Activated CD8-positive, alpha-beta memory T cell treated with anti-CD3 and anti-CD28 coated beads for 1 hour (primary cell): ENCODE results near the gene ANKRD12.
"Not testable (repeated sequence)": the region's sequence is repeated elsewhere in the genome, so short reads cannot be mapped to it uniquely, and the experiment has no call there.

Experiments used
- DNase-seq, 2 donors: peaks; one replicate each; pipeline ENCODE4 v3.0.0-alpha.2; 2020; ENCODE audit warnings: low read depth in 1 of 2; ENCODE audit errors: extremely low read depth in 1 of 2

Gene ANKRD12

DNA sequence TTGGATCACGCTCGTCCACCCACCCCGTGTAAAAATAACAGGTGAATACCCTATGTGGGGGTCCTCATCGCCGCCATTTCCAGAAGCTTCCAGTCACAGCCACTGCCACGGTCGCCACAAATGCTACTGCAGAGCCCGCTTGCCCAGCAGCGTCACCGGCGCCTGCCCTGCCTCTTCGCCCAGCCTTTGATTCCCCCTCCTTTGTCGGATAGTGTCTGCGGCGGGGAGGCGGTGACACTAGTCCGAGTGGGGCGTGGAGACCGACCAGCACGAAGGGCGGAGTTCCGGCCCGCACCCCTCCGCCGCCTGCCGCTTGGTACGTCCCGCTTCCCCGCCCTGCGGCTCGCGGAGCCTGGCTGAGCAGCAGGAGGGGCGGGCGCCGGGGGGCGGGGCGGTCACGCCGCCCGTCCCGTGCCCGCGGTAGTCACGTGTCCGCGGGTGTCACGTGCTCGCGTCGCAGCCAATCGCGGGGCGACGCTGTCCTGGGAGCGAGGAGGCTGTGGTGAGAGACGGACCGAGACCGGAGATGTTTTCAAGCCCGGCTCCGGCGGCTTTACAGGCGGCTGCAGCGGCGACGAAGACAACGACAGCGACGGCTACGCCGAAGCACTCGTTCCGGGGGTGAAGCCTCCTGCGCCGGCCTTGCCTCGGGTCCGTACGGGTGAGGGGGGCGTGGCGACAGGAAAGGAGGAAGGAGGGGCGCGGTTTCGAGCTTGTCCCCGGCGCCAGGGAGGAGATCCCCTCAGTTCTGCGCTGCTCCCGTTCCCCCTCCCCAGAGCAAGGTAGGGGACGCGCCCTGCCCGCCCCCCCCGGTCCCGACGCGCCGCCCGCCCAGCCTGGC, at the start of gene ANKRD12:
Gene ANKRD12, plus strand, starts transcription at position 467 of the 841 bp plus-strand sequence. CDS start 45,652 bp downstream, outside the sequence.
- peak; percentile 91 to 97 for DNase-seq

DNA sequence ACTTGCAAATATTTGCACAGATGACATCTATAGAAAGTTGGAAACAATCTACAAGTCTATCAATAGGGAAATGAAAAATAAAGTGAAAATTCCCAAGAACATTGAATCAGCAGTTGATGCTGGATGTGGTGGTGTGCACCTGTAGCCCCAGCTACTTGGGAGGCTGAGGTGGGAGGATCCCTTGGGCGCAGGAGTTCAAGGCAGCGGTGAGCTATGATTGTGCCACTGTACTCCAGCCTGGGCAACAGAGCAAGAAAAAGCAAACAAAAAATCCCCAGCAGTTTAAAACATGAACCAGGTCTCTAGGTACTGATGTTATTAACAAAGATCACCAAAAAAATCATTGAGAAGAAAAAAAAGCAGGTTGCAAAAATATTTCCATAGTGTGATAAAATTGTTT, 49.4 kb upstream of the ANKRD12 start:
- DNase-seq = no peak

DNA sequence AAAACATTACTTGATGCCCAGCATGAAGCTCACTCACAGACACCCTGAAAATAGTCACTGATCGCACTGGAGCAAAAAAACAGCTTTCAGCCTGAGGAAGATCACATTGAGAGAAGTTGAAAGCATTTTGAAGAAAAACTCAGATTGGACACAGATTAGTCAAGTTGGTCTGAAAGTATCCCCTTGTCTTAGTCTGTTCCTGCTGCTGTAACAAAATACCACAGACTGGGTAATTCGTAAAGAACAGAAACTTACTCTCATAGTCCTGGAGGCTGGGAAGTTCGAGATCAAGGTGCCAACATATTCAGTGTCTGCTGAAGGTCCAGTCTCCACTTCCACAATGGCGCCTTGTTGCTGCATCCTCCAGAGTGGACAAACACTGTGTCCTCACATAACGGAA, 48.3 kb upstream of the ANKRD12 start:
- DNase-seq = no peak

DNA sequence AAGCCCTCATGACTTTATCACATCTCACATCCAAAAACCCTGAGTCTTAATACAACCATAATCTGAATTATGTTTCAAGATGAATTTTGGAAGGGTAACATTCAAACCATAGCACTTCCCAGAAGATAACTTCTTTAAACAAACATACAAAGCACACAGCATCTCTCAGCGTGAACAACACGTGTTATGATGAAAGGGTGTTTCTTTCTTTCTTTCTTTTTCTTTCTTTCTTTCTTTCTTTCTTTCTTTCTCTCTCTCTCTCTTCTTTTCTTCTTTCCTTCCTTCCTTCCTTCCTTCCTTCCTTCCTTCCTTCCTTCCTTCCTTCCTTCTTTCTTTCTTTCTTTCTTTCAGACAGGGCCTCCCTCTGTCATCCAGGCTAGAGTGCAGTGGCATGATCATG, 47.9 kb upstream of the ANKRD12 start:
- not testable (repeated sequence) for DNase-seq

DNA sequence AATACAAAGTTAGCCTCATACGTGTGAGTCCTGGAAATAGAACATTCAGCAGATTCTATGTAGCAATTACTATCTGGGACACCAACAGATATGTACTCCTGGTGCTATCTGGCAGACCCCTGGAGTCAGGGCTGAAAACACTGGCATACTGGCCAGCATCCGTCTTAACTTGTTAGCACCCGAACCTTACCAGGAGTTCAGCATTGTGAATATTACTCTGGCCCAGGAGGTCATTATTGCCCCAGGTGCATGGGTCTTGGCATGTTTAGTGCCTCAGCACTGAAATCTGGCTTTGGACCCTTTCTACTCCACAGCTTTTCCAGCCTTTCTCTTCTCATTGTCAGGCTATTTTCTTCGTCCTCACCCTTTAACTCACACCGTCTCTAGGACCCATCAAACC, 46.0 kb upstream of the ANKRD12 start:
- no peak for DNase-seq

DNA sequence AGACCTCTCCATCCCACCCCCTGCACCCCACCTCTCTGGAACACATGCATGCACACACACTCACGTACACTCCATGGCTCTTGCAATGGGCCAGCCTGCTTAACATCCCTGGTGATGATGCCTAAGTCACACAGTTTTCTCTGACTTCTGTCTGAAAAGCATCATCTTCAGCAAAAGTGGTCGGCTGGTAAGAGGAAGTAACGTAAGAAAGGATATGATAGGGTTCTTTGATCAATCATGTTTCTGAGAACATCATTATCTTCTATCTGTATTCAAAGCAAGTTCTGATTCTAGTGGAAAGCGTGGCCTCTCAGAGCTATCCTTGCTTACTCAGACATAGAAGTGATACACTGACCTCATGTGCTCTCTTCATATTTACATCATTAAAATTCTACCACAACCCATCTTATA, 45.5 kb upstream of the ANKRD12 start:
- no peak for DNase-seq

DNA sequence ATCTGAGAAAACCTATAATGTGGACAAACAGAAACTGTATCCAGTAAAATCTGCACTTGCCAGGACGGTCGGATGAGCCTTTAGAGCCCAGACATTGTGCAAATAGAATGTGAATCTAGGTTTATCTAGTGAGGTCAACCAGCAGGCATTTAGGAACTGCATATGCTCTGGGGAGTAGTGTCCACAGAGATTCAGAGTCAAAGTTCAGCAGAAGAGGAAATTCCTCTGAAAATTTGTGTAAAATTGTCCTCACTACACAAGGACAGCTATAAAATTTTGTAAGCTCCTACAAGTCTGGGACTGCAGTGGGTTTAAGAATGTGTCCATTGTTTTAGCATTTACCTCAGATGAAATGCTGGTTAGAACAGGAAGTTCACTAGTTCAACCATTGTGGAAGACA, 43.9 kb upstream of the ANKRD12 start:
- no peak for DNase-seq

DNA sequence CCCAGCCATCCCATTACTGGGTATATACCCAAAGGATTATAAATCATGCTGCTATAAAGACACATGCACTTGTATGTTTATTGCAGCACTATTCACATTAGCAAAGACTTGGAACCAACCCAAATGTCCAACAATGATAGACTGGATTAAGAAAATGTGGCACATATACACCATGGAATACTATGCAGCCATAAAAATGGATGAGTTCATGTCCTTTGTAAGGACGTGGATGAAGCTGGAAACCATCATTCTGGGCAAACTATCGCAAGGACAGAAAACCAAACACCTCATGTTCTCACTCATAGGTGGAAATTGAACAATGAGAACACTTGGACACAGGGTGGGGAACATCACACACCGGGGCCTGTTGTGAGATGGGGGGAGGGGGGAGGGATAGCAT, 43.5 kb upstream of the ANKRD12 start:
- DNase-seq = not testable (repeated sequence)

DNA sequence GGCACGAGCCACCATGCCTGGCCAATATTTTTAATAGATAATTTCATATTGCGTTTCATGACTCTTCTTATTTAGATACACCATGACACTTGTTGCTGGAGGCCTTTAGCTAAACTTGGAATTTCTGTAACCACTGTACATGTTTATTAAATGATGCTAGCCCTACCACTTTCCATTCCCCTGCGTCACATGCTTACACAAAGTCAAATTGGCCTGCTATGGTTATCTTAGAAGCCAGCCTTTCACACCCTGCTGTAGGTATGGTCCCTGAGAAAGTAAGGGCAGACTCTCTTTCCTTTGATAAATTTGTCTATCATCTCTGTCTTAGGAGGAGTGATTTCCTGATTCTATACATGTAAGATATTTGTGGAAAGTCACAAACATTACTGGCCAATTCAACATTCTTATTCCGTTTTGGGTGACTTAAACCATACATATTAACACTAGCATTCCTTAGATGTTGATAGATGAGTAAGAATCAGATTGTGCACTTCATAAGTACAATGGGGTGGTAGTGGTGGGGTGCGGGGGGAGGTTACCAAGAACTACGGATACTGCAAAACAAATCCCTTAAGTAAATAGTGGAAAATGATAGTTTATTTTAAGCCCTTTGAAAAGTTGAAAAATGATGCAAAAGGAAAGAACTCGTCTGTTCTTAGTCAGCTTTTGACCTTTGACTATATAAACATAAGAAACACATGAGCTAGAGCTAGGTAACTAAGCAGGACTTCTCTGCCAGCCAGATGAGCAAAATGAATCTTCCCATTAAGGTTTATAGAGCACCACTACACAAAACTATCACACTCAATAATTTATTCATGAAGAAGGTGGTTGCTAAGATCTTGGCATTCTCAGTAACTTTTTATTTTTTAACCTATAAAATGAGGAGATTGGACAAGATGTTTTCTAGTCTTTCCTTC, 42.0 kb upstream of the ANKRD12 start:
- DNase-seq = no peak

DNA sequence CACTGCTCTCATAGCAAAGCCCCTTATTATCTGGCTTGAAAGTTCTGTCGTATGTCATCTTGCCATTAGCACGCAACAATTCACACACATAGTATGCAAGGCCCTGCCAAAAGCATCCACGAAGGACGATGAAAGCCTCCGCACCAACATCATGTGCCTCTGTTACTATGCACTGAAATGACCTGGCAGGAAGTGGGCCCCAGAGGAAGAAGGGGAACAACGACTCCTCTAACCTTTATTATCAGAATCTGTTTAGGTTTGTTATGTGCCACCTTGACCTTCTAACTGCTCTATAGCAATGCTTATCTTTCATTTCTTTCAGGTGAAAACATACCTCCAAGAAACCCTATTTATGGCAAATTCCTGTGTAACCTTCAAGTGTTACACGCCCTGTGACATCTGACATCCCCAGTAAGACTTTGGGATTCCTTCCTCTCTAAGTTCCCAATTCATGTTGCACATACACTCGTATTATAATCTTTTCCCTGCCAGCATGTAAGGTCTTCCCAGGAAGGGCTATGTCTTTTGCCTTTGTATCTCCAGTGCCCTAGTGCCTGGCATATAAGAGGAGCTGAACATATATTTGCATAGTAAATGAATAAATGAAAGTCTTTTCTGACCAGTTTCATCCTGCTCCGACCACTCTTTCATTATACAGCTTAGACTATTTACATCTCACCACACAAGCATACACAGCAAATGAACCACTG, 41.1 kb upstream of the ANKRD12 start:
- DNase-seq = no peak

DNA sequence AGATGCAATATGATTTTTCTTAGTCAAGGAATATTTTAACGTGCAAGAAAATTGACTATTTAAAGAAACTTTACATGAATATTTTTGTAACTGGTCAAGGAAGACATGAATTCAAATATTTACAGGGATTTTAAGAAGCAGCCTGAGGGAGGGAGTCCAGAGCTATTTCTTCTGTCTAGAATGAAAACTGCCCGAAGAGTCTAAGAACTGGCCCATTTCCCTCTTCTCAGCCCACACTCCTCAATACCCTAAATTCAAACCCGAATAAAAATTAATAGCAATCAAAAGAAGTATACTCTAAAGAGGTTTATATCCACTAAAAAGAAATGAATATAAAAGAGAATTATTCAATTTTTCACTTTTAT, 40.6 kb upstream of the ANKRD12 start:
- DNase-seq = no peak

DNA sequence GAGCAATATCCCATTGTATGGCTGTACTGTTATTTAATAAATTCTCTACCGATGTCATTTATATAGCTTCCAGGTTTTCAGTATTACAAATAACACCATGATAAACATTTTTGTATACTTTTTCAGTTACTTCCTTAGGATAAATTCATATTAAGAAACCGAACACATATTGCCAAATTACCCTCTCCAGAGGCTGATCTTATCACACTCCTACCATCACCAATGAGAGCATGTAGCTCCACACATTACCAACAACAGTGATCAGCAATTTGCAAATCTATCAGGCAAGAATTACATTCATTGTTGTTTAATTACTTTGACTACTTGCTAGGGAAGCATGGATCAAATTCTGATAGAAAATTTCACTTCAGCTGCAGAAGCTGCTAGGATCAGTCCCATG, 39.9 kb upstream of the ANKRD12 start:
- no peak for DNase-seq

DNA sequence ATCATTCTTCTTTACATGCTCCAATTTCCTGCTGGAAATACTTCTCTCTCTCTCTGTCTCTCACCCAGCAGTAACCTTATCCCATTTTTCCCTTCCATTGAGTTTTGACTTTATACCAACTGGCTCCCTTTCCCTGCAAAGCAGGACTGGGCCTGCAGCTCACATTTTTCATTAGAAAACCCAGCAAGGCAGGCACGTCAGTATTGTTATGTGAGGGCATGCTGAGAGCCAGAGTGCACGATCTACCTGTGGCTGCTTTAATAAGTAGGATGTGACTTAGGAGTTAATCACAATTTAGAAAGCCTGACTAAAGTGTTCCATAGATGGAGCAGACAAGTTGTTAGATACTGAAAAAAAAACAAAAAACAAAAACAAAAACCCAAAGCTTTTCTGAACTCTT, 39.2 kb upstream of the ANKRD12 start:
- no peak for DNase-seq

DNA sequence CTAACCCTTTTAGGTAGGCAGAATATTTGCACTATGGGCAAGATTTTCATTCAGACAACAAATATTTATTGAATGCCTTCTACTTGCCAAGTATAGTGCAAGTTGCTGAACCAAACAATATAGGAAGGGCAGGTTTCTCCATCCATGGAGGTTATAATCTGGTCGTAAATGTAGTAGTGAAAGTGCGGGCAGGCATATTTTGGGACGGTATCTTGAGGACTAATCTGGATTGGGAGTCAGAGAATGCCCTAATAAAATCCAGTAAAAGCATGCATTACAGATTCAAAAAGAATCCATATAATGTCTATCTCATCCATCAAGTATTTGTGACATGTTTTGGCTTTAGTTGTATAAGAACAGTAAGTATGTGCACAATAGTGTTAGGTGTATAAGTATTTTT, 35.8 kb upstream of the ANKRD12 start:
- DNase-seq = no peak

DNA sequence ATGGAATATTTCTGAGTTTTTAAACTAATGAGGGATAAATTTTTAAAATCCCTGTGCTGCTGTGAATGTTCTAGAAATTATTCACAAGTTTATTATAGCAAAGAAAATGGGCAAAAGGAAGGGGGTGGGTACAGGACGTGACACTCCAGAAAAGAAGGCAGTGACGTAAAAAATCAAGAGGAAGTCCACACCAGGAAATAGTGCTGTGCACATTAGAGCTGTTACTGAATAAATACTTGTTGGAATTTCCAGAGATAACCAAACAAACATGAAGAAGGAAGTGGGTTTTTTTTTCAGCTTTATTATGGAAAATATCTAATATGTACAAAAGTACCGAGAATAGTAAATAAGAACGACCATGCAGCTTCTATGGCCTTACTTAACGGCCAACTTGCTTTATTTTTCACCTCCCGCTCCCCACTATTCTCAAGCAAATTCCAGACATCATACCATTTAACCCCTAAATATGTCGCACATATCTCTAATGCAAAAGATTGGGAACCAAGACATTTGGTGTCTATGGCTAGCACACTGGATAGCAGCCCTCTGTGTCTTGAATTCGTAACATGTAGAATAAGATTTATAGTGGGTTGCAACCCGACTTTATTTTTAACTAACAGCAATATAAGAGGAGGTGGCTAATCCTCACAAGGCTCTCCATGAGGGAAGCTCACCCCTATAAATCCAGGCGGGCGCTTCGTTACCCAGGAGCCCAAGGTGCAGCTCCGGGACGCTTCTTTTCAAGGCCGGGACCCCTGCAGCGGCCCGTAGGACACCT, 34.7 kb upstream of the ANKRD12 start:
- no peak for DNase-seq

DNA sequence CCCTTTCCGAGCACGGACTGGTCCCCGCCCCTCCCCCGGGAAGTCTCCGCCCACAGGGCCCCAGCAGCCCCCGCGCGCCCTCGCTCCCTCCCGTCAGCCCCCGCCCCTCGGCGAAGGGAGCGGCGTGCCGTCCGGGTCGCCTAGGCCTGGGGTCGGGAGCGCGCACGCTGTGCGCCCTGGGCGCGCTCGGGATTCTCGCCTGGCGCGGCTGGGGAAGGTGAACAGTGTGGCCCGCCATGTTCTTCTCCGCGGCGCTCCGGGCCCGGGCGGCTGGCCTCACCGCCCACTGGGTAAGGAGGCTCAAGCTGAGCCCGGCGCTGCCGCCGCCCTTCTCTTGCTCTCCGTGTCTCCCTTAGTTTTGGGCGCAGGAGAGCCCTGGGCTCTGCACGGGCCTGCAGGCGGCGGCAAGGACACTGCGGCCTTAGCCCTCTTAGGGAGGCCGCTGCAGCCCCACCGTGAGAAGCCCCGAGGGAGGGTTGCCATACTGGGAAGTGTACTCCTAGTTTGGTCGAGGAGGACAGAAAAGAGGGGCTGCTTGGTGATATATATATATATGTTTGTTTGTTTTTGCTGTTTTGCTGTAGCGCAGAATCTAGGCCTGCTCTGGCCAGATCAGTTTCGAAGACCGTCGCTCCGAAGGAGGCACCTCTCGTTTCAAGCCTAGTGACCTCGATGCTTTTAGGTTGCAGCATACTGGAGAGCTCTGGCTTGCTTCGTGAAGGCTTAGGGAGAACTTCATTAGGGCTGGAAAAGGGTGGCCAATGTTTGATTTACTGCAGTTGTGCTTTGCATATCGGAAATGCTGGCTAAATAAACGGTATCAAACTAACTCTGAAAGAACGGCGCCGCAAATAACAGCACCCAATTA, 33.8 kb upstream of the ANKRD12 start, which contains the start of gene NDUFV2:
Gene NDUFV2, plus strand, starts transcription at position 192 of the 868 bp plus-strand sequence. Its CDS starts 45 bp downstream, at position 237.
- peak; percentile 89 to 98 for DNase-seq

DNA sequence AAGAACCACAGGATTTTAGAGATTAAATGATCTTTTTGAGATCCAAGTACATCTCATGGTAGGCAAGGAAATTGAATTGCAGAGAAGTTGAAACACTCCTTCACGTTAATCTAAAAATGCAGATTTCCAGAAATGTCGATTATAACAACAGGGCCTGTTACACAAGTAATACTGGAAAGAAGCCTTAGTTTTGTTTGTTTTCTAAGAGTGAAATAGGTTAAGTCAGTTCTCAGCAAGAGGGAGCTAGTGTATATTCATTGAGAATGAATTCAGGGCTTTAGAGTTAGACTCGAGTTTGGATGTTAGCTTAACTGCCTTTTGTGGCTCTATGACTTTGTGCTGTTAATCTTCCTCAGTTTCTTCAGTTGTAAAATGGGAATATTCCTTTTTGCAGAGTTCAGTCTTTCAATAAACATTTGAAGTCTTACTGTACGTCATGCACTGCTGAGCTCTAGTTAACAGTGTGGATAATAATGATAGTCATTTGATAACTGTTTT, 33.2 kb upstream of the ANKRD12 start:
- no peak for DNase-seq

DNA sequence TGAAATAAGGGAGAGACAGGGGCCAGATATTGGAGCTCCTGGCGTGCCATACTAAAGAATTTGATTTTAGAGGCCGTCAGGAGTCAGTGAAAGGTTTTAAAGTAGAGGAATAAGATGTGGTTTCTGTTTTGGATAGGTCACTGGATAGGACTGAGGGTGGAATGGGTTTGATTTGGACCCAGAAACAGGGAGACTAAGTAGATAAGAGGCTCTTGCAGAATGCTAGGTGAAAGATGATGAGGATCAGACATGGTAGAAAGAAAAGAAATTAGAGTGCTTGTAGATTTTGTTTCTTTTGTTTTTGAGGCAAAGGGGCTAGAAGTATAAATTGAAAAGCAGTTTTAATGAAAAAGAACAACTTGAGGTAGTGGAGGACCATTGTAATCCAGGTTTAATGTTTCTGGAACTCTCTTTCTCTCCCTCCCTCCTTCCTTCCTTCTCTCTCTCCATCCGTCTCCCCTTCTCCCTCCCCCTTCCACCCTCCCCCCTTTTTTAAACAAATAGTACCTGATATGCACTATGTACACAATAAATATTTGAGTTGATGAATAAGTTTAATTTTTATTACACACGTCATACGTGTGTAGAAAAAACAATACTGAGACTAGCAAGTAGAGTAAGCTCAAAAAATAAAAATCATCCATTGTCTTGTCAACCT, 32.2 kb upstream of the ANKRD12 start:
- no peak for DNase-seq

DNA sequence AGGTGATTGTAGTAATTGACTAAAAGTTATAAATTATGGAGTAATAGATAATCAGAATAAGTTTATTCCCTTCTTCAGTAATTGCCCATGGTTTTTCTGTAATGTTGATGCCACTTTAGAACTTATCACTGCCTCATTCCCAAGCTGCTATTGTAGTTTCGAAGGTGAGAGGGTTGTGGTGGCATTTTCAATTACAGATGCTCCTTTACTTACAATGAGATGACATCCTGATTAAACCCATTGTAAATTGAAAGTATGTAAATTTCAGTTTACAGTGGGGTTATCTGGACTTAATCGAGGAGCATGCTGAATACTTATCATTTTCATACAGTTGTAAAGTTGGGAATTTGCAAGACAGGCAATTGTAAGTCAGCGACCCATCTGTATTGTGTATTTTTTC, 31.2 kb upstream of the ANKRD12 start:
- no peak for DNase-seq
